ENCODE measurements around the gene ADM.
"Not testable (repeated sequence)": the region's sequence is repeated elsewhere in the genome, so short reads cannot be mapped to it uniquely, and the experiment has no call there.

ADM gene

GRCh38 chr11:10304495-10305261 lies at the start of gene ADM:
TSS of gene ADM (plus strand) at chr11:10305073. CDS start at chr11:10305701, 628 bp downstream.
- peak; percentile 14 to 55 for DNase-seq

- DNase-seq, result no peak
Observed at GRCh38 chr11:10255388-10256125, 49.3 kb upstream of the ADM start.

GRCh38 chr11:10257478-10257877 lies 47.4 kb upstream of the ADM start:
- no peak for DNase-seq

- no peak for DNase-seq
Observed at GRCh38 chr11:10261821-10262220, 43.1 kb upstream of the ADM start.

GRCh38 chr11:10263929-10264328 lies 40.9 kb upstream of the ADM start:
- DNase-seq, result no peak

DNA sequence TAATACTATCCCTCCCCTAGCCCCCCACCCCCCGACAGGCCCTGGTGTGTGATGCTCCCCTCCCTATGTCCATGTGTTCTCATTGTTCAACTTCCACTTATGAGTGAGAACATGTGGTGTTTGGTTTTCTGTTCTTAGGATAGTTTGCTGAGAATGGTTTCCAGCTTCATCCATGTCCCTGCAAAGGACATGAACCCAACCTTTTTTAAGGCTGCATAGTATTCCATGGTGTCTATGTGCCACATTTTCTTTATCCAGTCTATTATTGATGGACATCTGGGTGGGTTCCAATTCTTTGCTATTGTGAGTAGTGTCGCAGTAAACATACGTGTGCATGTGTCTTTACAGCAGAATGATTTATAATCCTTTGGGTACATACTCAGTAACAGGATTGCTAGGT lies 40.2 kb upstream of the ADM start:
- not testable (repeated sequence) for DNase-seq

- DNase-seq, result no peak
Observed at GRCh38 chr11:10265936-10266335, 38.9 kb upstream of the ADM start.

- no peak for DNase-seq
Observed at GRCh38 chr11:10267821-10268220, 37.1 kb upstream of the ADM start.

DNA sequence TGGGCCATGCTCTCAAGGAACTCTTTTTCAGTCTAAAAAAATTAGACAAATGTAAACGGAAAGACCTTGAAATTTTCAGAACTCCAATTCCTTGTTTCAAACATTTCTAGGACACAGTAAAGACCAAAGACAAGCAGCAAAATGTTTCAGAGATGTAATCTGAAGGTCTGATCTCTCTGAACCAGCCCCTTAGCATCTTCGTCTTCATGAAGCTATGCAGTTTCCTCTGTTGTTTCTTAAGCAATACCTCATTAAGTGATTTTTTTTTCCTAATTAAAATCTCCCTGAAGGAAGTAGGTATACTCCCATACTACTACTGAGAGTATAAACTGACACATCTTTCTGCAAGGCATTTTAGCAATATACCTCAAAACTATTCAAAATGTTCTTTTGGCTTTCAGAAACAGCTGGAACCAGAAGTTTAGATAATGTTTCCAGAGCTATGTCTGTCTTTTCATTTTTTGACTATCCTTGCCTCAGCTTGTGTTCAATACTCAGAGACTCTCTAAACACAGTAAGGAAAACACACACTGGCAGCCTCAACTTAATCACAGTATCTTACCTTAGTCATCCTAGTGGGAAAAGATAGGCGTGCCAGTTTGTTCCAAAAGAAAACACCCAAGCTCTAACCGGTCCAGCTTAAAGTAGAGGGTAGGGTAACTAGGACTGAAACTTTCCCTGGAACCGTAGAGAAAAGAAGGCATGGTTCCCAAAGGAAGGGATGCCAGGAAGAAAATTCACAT lies 36.0 kb upstream of the ADM start:
- DNase-seq, result no peak

- DNase-seq, result no peak
Observed at GRCh38 chr11:10272132-10272531, 32.7 kb upstream of the ADM start.

DNA sequence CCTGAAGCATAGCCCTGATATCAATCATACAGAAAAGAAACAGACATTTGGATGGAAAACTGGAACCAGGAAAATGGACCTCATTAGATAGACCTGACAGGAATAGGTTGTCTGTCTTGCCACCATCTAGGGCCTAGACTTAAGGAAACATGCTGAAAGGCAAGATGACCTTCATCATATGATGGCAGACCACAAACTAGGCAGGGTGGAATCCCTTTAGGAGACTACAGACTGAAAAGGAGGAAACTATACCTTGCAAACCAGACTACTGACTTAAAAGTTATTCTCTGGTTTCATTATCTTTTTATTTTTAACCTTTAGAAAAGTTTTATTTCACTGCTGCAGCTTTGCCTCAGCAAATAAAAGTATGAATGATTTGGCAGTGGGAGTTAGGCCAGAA lies 31.1 kb upstream of the ADM start:
- no peak for DNase-seq

DNA sequence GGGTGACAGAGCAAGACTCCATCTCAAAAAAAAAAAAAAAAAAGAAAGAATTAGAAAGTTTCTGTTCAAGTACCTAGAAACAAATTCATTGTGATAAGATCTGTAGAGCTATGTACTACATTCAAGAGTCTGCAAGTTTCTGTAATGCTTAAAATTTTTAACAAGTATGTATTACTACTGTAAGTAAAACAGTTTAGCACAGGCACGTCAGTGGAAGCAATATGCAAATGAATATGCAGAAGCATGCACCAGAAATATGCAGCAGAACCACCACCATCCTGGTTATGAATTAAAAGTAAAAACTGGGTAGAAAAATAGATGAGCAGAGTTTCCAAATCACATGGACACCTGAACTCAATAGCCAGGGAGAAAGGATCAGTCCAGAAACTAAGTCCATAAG lies 30.1 kb upstream of the ADM start:
- DNase-seq, result no peak

DNA sequence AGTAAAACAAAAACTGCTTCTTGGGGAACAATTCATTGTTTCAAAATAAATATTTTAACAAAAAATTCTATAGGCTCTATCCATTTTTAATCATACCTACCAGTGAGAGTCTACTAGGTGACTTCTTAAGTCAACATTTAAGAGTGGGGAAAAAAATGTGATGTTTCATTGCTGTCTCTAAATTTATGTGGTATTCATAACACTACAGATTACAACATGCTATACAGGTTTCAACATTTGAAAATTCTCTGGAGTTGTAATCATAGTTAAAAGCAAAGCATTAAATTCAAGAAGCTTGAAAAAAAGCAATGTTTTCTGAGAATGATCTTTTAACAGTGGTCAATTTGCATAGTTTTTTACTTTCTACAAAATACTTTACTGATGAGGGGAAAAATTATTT lies 29.2 kb upstream of the ADM start:
- DNase-seq, result no peak

GRCh38 chr11:10282117-10282516 lies 22.8 kb upstream of the ADM start:
- no peak for DNase-seq

DNA sequence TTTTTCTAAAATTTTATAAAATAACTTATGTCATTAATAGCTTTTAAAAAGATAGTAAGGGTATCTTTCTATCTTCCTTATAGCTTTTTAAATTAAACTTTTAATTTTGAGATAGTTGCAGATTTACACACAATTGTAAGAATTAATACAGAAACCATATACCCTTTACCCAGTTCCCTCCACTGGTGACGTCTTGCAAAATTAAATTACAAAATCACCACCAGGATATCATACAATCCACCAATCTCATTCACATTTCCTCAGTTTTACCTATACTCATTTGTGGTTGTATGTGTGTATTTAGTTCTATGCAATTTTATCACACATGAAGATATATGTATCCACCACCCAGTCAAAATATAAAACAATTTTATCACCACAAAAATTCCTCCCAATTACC lies 20.9 kb upstream of the ADM start:
- no peak for DNase-seq

- DNase-seq, result no peak
Observed at GRCh38 chr11:10285148-10285802, 19.6 kb upstream of the ADM start.

DNA sequence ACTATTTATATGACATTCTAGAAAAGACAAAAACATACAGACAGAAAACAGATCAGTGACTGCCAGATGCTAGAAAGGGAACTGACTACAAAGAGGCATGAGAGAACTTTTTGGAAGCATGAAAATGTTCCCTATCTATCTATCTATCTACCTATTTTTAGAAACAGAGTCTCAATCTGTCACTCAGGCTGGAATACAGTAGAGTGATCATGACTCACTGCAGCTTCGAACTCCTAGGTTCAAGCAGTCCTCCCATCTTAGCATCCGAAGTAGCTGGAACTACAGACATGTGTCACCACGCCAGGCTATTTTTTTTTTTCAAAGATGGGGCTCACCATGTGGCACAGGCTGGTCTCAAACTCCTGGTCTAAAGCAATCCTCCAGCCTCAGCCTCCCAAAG lies 17.7 kb upstream of the ADM start:
- no peak for DNase-seq

DNA sequence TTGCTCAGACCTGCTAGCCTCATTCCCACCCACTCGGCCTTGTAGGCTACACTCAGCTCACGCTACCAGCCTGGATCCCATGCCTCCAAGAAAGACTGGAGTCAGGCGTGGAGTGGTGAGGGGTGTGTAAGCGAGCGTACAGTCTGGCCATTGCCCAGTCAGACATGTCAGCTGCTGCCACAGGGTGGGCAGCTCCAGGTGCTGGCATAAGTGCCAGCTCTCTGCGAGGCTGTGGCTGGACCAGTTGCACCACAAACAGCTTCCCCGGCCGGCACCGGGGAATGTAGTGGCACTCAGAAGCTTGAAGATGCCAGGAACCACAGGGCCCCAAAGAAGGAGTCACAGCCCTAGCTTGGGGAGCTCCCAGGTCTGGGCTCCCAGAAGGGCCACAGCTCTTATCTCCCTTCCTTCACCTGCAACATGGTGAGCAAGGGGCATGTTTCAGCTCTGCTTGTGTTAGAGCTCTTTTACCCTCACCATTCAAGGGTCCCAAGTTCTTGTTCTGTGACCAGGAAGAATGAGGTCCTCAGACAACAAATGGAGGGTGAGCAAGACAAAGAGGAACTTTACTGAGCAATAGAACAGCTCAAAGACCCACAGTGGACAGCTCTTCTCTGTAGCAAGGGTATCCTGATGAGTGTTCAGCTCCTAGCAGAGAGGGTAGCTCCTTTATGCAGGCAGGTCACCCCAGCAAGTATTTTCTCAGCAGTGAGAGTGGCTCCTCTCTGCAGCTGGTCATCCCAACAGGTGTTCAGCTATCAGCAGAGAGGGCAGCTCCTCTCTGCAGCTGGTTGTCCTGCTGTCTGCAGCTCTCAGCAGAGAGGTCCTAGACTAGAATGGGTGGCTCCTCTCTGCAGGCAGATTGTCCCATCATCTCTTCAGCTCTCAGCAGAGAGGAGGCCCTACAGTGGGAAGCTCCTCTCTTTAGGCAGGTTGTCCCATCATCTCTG lies 16.8 kb upstream of the ADM start:
- DNase-seq, result no peak

- DNase-seq, result no peak
Observed at GRCh38 chr11:10288881-10289764, 15.8 kb upstream of the ADM start.

GRCh38 chr11:10289765-10290380 lies 15.0 kb upstream of the ADM start:
- DNase-seq, result no peak
